HEK293 (cell line): ENCODE results near the gene LRRC23.
A peak's percentile ranks its signal among the peaks of the same experiment; 100 is the strongest.

Experiments
- CTCF ChIA-PET: fragments of 350-600 bp; formaldehyde crosslinking; extraction: SDS; loops from one replicate; lab custom pipeline; 2021; ENCODE audit warnings: antibody characterized with exemption; lab: Yijun Ruan, JAX
- POLR2A ChIA-PET: fragments of 300-600 bp; formaldehyde crosslinking; extraction: SDS; loops from one replicate; lab custom pipeline; 2020; ENCODE audit warnings: antibody characterized with exemption, inconsistent platforms; lab: Yijun Ruan, JAX
- H3K27ac ChIP-seq: fragments of 200-500 bp; sonication (Bioruptor generic); 2 replicates; pipeline ENCODE4 v1.5.1; 2014; ENCODE audit warnings: low read depth, low read length, control low read depth, inconsistent platforms; ENCODE audit errors: extremely low read depth
- H3K36me3 ChIP-seq, 2 experiments: fragments of 200-500 bp in 1 of 2; sonication (Bioruptor generic) in 1 of 2; 1 replicate in 1 of 2; 2 replicates in 1 of 2; pipeline ENCODE4 v1.5.1; 2014 to 2017; ENCODE audit warnings: inconsistent platforms in 2 of 2, low read length in 2 of 2; ENCODE audit not compliant: control insufficient read depth in 2 of 2, insufficient read depth in 1 of 2
- H3K4me1 ChIP-seq: fragments of 200-500 bp; sonication (Bioruptor generic); 2 replicates; pipeline ENCODE4 v1.5.1; 2014; ENCODE audit warnings: mild to moderate bottlenecking, low read length, inconsistent platforms; ENCODE audit not compliant: control insufficient read depth, insufficient read depth
- H3K4me3 ChIP-seq: 2 replicates; pipeline ENCODE4 v1.5.1; 2011; ENCODE audit warnings: low read depth, mild to moderate bottlenecking, control low read depth, low read length, moderate library complexity
- H3K9me3 ChIP-seq: fragments of 200-500 bp; sonication (Bioruptor generic); 2 replicates; pipeline ENCODE4 v1.5.1; 2014; ENCODE audit warnings: low read depth, low read length, inconsistent platforms; ENCODE audit not compliant: control insufficient read depth, insufficient read depth
- GLIS2 ChIP-seq: fragments of 450-650 bp; formaldehyde crosslinking; IDR thresholded peaks from 2 replicates; pipeline ENCODE4 v1.5.1; 2016; ENCODE audit warnings: missing biosample characterization, missing genetic modification characterization
- SALL2 ChIP-seq: fragments of 450-650 bp; formaldehyde crosslinking; IDR thresholded peaks from 2 replicates; pipeline ENCODE4 v1.5.0; 2017; ENCODE audit warnings: missing biosample characterization, mild to moderate bottlenecking, missing genetic modification characterization, borderline replicate concordance
- ZFP3 ChIP-seq: fragments of 450-650 bp; formaldehyde crosslinking; IDR thresholded peaks from 2 replicates; pipeline ENCODE4 v1.5.1; 2016; ENCODE audit warnings: low read depth, missing biosample characterization, missing genetic modification characterization
- ZNF146 ChIP-seq: fragments of 450-650 bp; formaldehyde crosslinking; IDR thresholded peaks from 2 replicates; pipeline ENCODE4 v1.5.1; 2016; ENCODE audit warnings: missing biosample characterization, missing genetic modification characterization
- ZNF202 ChIP-seq: fragments of 450-650 bp; formaldehyde crosslinking; IDR thresholded peaks from 2 replicates; pipeline ENCODE4 v1.5.1; 2016; ENCODE audit warnings: missing biosample characterization, missing genetic modification characterization, borderline replicate concordance
- ZNF211 ChIP-seq: fragments of 450-650 bp; formaldehyde crosslinking; IDR thresholded peaks from 2 replicates; pipeline ENCODE4 v1.5.1; 2016; ENCODE audit warnings: low read depth, missing biosample characterization, missing genetic modification characterization
- ZSCAN30 ChIP-seq: fragments of 450-650 bp; IDR thresholded peaks from 2 replicates; pipeline ENCODE4 v1.5.1; 2018; ENCODE audit warnings: missing biosample characterization, mild to moderate bottlenecking, missing genetic modification characterization, moderate library complexity
- TF ChIP-seq, protein P1 (sequence below): fragments of 450-650 bp; formaldehyde crosslinking; IDR thresholded peaks from 2 replicates; pipeline ENCODE4 v1.5.1; 2016; ENCODE audit warnings: missing biosample characterization, missing genetic modification characterization
- TF ChIP-seq, protein P2 (sequence below): fragments of 450-650 bp; formaldehyde crosslinking; optimal IDR thresholded peaks from 2 replicates; pipeline ENCODE3; 2016; ENCODE audit warnings: missing biosample characterization, mild to moderate bottlenecking, missing genetic modification characterization
- TF ChIP-seq, protein P3 (sequence below): fragments of 450-650 bp; formaldehyde crosslinking; IDR thresholded peaks from 2 replicates; pipeline ENCODE4 v1.5.1; 2017; ENCODE audit warnings: missing biosample characterization, missing genetic modification characterization
- TF ChIP-seq, protein P4 (sequence below): fragments of 450-650 bp; IDR thresholded peaks from 2 replicates; pipeline ENCODE4 v1.5.1; 2018; ENCODE audit warnings: missing biosample characterization, missing genetic modification characterization
- TF ChIP-seq, protein P5 (sequence below): fragments of 450-650 bp; formaldehyde crosslinking; IDR thresholded peaks from 2 replicates; pipeline ENCODE4 v1.5.1; 2016; ENCODE audit warnings: missing biosample characterization, missing genetic modification characterization
- TF ChIP-seq, protein P6 (sequence below): fragments of 450-650 bp; formaldehyde crosslinking; IDR thresholded peaks from 2 replicates; pipeline ENCODE4 v1.5.1; 2017; ENCODE audit warnings: missing biosample characterization, missing genetic modification characterization

Gene LRRC23

DNA sequence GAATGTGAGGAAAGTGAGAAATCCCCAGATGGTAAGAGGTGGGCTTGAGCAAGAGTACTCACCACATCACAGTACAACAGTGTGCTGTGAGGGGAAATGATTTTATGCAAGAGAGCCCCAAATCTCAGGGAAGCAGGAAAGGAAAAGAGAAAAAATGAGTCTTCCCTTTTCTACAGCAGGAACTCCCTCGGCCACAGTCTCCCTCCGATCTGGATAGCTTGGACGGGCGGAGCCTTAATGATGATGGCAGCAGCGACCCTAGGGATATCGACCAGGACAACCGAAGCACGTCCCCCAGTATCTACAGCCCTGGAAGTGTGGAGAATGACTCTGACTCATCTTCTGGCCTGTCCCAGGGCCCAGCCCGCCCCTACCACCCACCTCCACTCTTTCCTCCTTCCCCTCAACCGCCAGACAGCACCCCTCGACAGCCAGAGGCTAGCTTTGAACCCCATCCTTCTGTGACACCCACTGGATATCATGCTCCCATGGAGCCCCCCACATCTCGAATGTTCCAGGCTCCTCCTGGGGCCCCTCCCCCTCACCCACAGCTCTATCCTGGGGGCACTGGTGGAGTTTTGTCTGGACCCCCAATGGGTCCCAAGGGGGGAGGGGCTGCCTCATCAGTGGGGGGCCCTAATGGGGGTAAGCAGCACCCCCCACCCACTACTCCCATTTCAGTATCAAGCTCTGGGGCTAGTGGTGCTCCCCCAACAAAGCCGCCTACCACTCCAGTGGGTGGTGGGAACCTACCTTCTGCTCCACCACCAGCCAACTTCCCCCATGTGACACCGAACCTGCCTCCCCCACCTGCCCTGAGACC lies 31.0 kb downstream of the LRRC23 start (continued):
- no peak for TF ChIP-seq ZNF202
- TF ChIP-seq, protein P1, sequence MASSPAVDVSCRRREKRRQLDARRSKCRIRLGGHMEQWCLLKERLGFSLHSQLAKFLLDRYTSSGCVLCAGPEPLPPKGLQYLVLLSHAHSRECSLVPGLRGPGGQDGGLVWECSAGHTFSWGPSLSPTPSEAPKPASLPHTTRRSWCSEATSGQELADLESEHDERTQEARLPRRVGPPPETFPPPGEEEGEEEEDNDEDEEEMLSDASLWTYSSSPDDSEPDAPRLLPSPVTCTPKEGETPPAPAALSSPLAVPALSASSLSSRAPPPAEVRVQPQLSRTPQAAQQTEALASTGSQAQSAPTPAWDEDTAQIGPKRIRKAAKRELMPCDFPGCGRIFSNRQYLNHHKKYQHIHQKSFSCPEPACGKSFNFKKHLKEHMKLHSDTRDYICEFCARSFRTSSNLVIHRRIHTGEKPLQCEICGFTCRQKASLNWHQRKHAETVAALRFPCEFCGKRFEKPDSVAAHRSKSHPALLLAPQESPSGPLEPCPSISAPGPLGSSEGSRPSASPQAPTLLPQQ (tag by site-specific recombination) = no peak
- TF ChIP-seq, protein P2, sequence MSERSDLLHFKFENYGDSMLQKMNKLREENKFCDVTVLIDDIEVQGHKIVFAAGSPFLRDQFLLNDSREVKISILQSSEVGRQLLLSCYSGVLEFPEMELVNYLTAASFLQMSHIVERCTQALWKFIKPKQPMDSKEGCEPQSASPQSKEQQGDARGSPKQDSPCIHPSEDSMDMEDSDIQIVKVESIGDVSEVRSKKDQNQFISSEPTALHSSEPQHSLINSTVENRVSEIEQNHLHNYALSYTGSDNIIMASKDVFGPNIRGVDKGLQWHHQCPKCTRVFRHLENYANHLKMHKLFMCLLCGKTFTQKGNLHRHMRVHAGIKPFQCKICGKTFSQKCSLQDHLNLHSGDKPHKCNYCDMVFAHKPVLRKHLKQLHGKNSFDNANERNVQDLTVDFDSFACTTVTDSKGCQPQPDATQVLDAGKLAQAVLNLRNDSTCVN = no peak

DNA sequence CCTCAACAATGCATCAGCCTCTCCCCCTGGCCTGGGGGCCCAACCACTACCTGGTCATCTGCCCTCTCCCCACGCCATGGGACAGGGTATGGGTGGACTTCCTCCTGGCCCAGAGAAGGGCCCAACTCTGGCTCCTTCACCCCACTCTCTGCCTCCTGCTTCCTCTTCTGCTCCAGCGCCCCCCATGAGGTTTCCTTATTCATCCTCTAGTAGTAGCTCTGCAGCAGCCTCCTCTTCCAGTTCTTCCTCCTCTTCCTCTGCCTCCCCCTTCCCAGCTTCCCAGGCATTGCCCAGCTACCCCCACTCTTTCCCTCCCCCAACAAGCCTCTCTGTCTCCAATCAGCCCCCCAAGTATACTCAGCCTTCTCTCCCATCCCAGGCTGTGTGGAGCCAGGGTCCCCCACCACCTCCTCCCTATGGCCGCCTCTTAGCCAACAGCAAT lies 31.6 kb downstream of the LRRC23 start:
- Histone ChIP-seq H3K36me3 (peaks cover 30 to 77% of the 10 kb centered on the region in 2 experiments), H3K4me1 (peaks cover 6% of the 10 kb centered on the region), H3K9me3 (no peaks in the 10 kb centered on the region), H3K27ac (peak overlapping the region; percentile 95; the same call in 1 of the 2 replicates), H3K4me3 (no peak overlapping the region)
- CTCF ChIA-PET = interaction anchor here (0.6 to 4.9 kb wide), 5 partner anchors 9 to 178 kb away, joined by 3 to 53 read pairs (median 4); no protein-coding TSS in a partner anchor
- POLR2A ChIA-PET = interaction anchor here (1.4 to 4.1 kb wide), 5 partner anchors 10 to 67 kb away, joined by 4 to 45 read pairs (median 6); partner anchors contain the start of genes SPSB2 and TPI1
- TF ChIP-seq SALL2 (tag by site-specific recombination) (no peak), GLIS2 (tag by site-specific recombination) (peak; percentile 71), ZFP3 (tag by site-specific recombination) (peak; percentile 39; the same call in 1 of the 2 replicates), ZNF211 (tag by site-specific recombination) (no peak), ZSCAN30 (tag by site-specific recombination) (no peak), ZNF146 (tag by site-specific recombination) (peak; percentile 66)
- TF ChIP-seq, protein P3, sequence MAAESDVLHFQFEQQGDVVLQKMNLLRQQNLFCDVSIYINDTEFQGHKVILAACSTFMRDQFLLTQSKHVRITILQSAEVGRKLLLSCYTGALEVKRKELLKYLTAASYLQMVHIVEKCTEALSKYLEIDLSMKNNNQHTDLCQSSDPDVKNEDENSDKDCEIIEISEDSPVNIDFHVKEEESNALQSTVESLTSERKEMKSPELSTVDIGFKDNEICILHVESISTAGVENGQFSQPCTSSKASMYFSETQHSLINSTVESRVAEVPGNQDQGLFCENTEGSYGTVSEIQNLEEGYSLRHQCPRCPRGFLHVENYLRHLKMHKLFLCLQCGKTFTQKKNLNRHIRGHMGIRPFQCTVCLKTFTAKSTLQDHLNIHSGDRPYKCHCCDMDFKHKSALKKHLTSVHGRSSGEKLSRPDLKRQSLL = peak; percentile 39; the same call in 1 of the 2 replicates
- TF ChIP-seq, protein P4, sequence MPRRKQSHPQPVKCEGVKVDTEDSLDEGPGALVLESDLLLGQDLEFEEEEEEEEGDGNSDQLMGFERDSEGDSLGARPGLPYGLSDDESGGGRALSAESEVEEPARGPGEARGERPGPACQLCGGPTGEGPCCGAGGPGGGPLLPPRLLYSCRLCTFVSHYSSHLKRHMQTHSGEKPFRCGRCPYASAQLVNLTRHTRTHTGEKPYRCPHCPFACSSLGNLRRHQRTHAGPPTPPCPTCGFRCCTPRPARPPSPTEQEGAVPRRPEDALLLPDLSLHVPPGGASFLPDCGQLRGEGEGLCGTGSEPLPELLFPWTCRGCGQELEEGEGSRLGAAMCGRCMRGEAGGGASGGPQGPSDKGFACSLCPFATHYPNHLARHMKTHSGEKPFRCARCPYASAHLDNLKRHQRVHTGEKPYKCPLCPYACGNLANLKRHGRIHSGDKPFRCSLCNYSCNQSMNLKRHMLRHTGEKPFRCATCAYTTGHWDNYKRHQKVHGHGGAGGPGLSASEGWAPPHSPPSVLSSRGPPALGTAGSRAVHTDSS (tag by site-specific recombination) = peak; percentile 31; the same call in 1 of the 2 replicates
- TF ChIP-seq, protein P5, sequence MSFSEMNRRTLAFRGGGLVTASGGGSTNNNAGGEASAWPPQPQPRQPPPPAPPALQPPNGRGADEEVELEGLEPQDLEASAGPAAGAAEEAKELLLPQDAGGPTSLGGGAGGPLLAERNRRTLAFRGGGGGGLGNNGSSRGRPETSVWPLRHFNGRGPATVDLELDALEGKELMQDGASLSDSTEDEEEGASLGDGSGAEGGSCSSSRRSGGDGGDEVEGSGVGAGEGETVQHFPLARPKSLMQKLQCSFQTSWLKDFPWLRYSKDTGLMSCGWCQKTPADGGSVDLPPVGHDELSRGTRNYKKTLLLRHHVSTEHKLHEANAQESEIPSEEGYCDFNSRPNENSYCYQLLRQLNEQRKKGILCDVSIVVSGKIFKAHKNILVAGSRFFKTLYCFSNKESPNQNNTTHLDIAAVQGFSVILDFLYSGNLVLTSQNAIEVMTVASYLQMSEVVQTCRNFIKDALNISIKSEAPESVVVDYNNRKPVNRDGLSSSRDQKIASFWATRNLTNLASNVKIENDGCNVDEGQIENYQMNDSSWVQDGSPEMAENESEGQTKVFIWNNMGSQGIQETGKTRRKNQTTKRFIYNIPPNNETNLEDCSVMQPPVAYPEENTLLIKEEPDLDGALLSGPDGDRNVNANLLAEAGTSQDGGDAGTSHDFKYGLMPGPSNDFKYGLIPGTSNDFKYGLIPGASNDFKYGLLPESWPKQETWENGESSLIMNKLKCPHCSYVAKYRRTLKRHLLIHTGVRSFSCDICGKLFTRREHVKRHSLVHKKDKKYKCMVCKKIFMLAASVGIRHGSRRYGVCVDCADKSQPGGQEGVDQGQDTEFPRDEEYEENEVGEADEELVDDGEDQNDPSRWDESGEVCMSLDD (tag by site-specific recombination) = peak; percentile 5; the same call in 1 of the 2 replicates
- TF ChIP-seq, protein P6, sequence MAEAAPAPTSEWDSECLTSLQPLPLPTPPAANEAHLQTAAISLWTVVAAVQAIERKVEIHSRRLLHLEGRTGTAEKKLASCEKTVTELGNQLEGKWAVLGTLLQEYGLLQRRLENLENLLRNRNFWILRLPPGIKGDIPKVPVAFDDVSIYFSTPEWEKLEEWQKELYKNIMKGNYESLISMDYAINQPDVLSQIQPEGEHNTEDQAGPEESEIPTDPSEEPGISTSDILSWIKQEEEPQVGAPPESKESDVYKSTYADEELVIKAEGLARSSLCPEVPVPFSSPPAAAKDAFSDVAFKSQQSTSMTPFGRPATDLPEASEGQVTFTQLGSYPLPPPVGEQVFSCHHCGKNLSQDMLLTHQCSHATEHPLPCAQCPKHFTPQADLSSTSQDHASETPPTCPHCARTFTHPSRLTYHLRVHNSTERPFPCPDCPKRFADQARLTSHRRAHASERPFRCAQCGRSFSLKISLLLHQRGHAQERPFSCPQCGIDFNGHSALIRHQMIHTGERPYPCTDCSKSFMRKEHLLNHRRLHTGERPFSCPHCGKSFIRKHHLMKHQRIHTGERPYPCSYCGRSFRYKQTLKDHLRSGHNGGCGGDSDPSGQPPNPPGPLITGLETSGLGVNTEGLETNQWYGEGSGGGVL = peak; percentile 71; the same call in 1 of the 2 replicates
